Measurements from ENCODE around the gene KIAA0753.

KIAA0753 gene

DNA sequence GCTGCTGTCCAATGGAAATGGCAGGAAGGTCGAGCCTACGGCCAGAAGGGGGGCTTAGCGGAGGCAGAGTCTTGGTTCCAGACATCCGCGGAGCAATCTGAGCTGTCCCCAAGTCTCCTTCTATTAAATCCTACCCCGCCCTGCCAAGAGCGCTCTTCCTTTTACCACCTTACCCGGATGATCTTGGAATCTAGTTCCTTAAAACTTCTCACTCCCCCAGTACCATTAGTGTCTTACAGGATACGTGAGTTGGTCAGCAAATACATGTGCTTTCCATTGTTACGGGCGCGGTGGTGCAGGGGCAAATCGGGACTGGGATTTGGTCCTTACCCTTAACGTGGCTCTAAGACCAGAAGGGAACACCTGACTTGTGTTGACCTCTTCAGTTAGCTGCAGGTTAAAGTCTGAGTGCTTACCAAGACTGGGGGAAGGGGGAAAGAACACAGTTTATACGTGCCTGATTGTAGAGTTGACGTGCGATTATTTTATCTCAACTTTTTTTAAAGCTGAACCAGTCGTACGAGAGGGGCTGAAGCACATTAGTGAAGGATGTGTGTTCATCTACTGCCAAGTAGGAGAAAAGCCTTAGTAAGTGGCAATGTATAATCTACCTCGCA is 844 bp upstream of the KIAA0753 start:
- DNase-seq = no peak

DNA sequence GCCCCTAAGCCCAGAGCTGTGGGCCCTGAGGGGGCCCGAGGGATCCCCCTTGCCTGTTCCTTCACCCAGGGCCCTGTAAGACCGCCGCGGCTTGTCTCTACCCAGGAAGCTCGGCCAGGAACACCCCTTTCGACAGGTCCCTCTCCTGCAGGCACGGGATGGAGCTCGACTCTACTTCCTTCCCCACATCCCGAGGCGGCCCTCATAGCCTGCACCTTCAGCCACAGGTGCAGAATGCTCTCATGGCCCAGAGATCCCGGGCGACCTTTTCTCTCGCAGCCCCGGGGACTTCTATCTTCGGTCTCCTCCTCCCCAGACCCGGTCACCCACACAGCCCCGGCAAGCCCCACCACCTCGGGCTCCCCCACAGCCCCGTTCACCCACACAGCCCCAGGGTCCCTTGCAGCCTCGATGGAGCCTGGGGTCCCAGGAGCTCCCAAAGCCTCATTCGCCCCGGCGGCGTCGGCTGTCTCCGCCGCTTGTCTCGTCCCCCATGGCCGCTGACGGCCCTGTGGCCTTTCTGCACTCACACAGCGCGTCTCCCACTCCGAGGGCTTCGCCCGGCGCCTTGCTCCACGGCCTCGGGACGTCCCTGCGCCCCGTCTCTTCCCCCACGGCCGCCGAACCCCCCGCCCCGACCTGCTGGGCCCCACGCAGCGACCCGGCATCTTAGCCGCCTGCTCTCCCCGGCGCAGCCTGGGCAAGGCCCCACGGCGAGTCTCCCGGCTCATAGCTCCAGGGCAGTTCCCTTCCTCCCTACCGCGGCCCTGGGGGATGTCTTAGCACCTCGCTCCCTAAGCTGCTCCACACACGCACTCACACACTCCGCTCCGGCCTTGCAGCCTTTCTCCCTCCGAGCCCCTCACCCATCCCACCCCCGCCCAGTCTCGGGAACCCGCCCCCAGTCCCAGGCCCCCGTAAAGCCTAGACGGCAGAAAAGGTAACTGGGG is 650 bp downstream of the KIAA0753 start:
- peak; percentile 46 for DNase-seq

DNA sequence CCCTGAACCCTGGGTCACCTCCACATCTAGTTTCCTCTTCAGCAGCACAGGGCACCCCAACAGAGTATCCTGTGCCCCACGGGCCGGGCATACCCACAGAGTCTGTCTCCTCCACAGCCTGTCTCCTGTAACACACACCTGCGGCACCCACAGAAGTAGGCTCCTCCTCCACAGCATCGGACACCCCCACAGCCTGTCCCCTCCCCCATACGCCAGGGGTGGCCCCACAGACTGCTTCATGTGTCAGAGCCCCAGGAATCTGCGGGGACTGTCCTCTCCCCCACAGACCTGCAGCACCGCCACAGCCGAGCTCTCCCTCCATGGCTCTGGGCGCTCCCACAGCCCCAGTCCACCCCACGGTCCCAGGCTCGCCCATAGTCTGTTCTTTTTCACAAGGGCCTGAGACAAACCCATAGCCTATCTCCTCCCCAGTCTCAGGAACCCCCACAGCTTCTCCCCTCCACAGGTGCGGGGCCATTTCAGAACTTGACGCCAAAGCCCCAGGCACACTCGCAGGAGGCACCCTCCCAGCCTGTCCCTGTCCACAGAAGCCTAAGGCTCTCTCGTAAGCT is 1.4 kb downstream of the KIAA0753 start:
- DNase-seq = no peak

DNA sequence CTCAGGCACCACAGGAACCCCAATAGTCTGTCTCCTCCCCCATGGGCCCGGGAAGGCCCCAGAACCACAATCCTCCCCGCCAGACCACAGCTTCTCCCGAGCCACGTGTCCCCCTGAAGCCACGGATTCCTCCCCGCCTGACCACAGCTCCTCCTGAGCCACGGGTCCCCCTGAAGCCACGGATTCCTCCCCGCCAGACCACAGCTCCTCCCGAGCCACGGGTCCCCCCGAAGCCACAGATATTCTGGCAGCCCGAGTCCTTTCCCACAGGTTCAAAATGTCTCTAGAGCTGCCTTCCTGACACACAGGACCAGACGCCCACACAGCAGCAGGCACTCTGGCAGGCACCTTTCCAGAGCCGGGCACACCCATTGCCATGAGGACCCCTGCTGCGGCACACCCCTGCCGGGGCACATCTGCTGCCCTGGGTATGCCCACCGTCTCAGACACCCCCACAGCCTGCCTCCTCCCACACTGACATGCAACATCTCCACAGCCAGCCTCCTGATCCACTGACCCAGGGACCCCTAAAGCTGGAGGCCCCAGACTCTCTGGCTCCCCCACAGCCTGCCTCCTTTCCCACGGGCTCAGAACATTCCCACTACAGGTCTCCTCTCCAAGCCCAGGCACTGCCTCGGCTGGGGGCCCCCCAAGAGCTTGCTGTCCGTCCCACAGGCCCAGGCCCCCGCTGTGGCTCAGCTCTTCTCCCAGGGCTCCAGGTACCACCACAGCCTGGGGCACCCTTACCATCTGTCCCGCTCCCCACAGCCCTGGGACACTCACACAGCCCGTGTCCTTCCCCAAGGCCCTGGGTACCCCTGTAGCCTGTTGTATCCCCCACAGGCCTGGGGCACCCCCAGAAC is 2.2 kb downstream of the KIAA0753 start:
- DNase-seq = no peak

DNA sequence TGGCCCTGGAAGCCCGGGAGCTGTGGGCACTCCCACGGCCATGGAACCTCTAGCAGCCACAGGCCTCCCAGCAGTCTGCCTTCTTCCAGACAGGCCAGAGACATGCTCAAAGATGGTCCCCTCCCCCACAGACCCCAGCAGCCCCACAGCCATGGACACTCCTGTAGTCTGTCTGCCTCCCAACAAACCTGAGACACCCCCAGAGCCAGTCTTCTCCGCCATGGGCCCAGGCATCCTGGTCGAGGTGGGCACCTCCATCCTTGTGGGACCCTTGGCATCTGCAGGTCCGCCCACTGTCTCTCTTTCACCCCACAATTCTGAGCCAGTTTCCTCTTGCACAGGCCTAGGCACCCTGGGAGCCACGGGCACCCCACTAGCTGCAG is 3.1 kb downstream of the KIAA0753 start:
- DNase-seq = no peak

DNA sequence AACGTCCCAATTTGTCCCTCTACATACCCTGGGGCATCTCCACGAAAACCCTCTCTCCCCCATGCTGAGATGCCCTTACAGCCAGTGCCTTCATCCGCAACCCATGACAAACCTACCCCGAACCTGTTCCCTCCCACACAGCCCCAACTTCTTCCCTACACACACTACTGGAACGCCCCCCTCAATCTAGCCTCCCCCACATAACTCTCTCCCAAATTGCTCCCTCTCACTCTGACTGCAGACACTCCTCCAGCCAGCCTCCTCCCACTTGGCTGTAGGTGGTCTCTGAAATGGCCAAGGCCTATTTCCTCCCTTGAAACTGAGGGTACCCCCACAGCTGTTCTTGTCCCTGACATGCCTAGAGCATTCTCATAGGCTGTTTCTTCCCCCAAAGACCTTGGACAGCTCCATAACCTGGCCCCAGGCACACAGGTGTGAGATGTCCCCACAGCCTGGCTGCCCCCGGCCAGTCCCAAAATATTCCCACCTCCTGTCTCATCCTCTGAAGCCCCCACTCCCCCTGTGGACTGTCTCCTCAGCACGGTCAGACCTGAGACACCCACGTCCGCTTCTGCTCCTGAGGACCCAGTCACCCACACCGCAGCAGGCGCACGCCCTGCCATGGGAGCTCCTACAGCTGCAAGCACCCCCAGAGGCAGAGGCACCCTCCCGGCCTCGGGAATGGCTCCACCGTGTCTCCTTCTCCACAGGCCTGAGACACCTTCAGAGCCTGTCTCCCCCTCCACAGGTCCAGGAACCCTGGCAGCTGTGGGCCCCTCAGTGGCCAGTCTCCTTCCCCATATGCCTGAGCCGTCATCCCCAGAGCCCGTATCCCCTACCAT is 3.7 kb downstream of the KIAA0753 start:
- DNase-seq = no peak

DNA sequence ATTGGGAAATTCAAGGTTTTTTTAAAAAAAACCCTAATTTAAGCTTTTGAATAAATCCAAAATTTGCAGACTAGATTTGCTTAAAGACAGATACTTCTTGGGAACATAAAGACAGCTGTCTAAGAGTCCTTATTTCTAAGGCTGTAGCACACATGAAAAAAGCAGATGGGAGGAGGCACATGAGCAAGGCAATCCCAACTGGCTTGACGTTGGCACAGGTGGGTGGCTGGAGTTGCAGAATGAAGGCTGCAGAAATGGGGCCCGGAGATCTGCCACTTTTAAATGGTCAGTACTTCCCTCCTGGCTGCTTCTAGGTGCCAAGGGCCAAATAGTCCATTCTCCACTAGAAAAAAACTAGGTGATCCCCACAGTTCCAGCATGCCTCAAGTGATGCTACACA is 4.4 kb downstream of the KIAA0753 start:
- DNase-seq = no peak

DNA sequence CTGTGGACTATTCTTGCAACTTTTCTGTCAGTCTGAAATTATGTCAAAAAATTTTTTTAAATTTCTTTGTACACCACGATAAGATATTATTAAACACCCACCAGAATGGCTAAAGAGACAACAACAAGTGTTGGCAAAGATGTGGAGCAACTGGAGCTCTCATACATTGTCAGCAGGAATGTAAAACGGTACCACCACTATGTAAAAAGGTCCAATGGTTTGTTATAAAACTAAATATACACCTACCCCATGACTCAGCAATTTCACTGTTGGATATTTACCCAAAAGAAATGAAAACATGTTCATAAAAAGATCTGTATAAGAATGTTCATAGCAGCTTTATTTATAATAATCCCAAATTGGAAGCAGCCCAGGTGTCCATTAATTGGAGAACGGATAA is 7.2 kb downstream of the KIAA0753 start:
- DNase-seq = no peak

DNA sequence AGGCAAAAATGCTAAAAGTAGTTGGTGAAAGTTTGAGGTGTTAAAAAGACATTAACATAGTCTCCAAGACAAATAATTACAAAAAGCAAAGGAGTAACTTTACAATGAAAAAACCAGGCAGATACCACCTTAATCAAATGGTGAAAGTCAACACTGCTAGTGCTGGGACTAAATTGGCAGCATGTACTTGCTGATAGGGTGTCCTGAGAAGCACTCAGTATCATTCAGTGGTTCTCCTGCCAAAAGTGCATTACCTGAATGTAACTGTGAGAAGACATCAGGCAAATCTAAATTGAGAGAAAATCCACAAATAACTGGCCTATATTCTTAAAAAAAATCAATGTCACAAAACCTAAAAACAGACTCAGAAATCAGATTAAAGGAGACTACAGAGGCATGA is 8.0 kb downstream of the KIAA0753 start:
- DNase-seq = no peak

DNA sequence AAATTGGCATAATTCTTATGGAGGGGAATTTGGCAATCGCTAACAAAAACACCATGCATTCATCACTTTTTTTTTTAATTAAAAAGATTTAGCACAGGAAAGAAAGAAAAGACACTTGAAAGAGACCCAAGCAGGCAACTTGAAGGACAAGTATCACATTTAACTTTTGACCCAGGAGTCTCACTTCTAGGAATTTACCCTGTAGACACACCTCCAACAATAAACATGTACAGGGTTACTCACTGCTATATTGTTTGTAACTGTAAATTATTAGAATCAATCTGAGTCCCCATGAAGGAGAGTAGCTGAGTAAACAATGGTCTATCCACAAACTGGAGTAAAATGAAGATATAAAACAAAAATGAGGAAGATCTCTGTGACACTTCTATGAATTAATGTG is 10.1 kb downstream of the KIAA0753 start:
- DNase-seq = no peak

DNA sequence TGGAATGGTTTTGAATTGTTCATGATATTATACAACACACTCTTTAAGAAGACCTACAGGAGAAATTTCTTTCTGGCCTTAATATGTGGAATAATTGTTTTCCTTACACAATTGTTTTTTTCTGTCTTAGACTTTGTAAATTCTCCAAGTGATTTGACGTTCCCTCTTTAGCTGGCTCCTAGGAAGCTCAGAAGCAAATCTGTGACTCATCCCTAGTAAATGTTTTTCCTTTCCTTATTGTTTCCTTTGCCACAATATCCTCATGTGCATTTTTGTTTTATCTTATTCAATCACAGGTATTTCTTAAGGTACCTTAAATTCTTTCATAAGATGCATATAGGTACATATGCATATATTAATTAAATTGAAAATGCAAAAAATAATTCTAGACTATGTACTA is 13.5 kb downstream of the KIAA0753 start:
- no peak for DNase-seq

DNA sequence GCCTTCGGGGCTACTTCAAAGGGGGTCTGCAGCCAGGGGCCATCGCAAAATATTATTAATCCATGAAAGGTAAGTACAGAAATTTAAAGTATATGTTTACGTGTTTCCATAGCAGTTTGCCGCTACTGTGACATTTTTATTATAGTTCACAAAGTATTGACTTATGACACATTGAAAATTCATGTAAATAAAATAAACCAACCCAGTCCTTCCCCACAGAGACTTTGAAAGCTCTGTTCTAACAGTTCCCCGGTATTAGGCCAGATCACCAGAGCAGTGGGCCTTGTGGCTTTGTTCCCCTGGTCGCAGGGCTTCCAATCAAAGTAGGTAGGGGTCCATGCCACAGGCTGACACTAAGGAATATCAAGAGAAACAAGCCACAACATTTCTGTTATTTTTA is 13.9 kb downstream of the KIAA0753 start:
- DNase-seq = no peak

DNA sequence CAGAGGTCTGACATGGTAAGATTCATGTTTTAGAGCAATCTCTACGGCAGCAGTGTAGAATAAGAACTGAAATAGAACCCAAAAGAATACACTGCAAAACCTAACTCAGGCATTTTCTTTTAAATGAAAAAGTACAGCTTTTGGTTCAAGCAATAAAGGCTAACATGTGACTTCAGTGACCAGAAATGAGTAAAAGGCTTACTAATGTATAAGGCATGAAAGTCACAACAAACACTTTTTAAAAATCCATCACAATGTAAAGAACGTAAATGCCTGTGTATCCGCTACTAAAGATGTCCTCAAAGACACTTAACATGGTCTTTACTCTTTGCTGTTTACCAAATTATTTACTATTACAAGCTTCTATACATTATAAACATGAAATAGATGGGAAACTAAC is 16.6 kb downstream of the KIAA0753 start:
- peak; percentile 17 for DNase-seq

DNA sequence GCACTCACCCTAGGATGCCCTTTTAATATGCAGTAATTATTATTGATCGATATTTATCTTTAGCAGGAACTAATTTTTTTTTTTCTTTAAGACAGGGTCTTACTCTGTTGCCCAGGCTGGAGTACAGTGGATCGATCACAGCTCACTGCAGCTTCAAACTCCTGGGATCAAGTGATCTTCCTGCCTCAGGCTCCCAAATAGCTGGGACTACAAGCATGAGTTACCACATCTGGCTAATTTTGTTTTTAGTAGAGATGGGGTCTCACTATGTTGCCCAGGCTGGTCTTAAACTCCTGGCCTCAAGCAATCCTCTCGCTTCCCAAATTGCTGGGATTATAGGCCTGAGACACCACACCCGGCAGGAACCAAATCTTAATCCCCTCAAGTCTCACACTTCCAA is 29.3 kb downstream of the KIAA0753 start:
- no peak for DNase-seq

DNA sequence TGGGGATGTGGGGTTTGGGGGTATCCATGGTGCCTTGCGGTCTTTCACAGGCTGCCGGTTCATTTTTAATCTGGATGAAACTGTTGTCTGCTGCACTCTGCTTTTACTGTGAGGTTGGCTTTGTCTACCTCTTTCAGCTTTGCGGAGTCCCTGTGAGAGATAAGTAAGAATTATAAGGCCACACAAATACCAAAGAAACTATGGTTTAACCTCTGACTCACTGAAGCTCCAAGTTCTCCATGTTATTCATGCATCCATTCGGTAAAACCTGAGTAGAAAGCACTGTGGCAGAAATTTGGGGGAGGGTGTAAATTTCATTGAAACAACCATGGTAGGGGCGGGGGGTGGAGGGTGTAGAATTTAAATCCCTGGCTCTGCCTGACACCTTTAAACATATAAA is 30.5 kb downstream of the KIAA0753 start:
- no peak for DNase-seq

DNA sequence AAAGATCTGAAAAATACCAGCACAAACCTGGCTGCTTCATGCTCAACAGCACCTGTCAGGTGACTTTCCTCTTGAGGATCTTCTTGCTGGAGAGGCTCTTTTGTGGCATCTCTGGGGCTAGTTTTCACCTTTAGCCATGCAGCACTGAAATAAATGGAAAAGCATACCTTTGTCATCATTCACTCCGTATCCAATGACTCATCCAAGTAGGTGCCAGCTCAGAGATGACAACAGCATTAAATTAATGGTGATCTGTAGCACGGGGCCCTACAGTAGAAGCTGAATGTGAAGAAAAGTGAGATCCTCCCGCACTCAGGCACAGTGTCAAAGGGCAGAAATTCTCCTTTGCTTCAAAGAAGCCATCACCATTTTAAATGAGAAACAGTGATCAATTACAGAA is 32.2 kb downstream of the KIAA0753 start:
- no peak for DNase-seq

DNA sequence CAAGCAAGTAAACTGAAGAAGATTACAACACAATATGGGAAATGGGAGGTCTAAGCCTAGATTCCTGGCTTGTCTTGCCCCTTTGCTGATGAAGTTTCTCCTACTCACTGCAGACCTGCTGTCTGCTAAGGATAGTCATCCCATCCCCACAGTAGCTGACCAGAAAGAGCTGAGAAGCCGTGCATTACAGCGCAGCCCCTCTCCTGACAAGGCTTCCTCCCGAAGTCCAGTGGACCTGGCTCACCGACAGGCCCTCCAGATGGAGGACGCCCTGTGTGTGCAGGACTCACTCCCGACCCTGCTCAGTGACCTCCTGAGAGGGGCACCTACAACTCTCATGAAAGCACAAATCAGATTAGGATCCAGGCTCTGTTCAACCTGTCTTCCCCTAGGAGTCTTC is 35.4 kb downstream of the KIAA0753 start:
- no peak for DNase-seq

DNA sequence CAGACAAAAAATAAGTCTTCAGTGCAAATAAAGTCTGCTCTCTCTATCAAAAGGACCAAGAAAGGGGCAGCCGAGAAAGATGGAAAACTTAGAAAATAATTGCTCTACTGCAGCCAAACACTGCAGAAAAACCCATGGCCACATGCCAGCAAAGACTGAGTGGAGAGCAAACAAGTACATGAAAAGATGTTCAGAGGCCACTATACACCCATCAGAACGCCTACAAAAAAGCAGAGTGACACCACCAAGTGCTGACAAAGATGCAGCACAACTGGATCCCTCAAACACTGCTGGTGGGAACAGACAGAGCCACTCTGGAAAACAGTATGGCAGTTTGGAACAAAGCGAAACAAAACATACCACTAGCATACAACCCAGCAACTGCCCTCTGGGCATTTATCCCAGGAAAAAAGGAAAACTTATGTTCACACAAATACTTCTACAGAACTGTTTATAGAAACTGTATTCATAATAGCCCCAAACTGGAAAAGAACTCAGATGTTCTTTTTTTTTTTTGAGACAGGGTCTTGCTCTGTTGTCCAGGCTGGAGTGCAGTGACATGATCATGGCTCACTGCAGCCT is 36.7 kb downstream of the KIAA0753 start:
- DNase-seq = no peak

DNA sequence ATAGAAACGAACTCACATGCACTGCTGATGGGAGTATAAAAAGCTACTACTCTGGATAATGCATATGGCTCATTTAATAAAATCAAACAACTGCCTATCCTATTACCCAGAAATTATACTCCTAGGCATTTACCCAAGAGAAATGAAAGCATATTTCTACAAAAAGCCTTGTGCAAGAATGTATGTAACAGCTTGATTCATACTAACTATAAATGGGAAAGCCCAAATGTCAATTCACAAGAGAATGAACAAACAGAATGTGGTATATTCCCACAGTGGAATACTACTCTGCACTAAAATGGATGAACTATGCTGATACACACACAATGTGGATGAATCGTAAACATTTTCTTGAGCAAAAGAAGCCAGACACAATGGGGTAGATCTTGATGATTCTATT is 38.4 kb downstream of the KIAA0753 start:
- DNase-seq = no peak

DNA sequence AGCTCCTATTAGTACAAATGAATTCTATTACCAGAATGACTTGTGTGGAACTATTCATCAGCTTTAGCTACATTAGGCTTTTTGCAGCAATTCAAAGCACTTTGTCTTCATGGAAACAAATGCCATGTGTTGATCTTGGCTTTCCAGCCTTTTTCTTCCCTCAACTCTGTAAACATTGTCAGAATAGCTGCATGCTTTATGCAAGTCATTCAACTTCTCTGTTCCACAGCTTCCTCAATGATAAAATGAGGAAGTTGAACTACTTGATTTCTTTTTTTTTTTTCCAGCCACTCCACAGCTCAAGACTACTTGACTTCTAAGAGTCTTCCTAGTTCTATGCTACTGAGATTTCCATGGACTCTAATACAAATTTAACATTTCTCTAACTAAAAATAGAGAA is 41.1 kb downstream of the KIAA0753 start:
- DNase-seq = no peak

DNA sequence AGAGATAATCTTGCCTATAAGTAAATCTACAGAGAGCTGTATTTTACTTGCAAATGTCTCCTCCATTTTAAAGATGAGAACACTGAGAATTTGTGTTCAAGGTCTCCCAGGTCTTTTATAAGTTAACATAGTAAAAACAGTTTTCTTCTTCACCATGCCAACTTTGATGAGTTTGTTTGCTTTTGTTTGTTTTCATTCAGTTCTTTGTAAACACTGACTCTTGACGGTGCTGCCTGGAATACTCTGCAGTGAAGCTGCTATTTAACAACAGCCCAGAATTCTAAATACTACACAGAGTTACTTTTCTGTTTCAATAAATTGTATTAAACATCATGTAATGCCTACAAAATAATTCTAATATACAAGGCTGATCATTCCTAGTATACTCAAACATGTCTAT is 42.8 kb downstream of the KIAA0753 start:
- no peak for DNase-seq

DNA sequence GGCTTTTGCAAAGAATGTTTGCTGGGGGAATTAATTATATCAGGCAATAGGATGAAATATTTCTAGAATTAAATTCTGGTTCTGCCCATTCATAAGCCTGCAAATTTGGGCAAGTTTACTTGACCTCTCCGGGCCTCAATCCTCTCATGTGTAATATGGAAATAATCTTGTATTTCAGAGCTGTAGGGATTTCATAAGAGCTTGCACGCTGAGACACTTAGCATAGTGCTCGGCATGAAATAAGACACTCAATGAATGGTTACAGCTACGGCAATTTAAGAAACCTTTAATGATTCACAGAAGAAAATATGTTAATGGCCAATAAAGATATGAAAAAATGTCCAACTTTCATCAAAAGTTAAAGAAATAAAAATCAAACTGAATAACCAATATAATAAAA is 43.6 kb downstream of the KIAA0753 start:
- DNase-seq = no peak

Data from fibroblast of skin of back (primary cell).